ENCODE measurements around the gene HIRA. TPM values are rescaled to one million over a fixed set of nuclear protein-coding genes. Genes with fewer than 3 reads are reported as not detected.
A peak's percentile ranks its signal among the peaks of the same experiment; 100 is the strongest.

The HIRA gene
- total and polyA plus RNA-seq, 2 of the 8 experiments (the other 6 are each of a cell fraction or from before 2014, with no cell fraction given): 34.9 to 67.2 TPM

- TF ChIP-seq CHD7 (IDR thresholded peaks at IDR 0.05; ENCODE audit: insufficient replicate concordance, low read length): no peak
- no peak for TF ChIP-seq EZH2 (IDR thresholded peaks at IDR 0.05; ENCODE audit: low read depth, low read length, severe bottlenecking)
- no peak for TF ChIP-seq ASH2L (IDR thresholded peaks at IDR 0.05; ENCODE audit: low read length)
- no peak for TF ChIP-seq CTCF (IDR thresholded peaks at IDR 0.05; ENCODE audit: control extremely low read depth in 1 of 3, insufficient read depth in 1 of 3, low read depth in 1 of 3, low read length in 3 of 3)
- peak; percentile 78; the same call in 1 of the 2 replicates for TF ChIP-seq RBBP5 (IDR thresholded peaks at IDR 0.05; ENCODE audit: borderline replicate concordance, low read depth, low read length)
- no peak for TF ChIP-seq SP2 (IDR thresholded peaks at IDR 0.05; ENCODE audit: low read length)
- TF ChIP-seq TCF12 (IDR thresholded peaks at IDR 0.05; ENCODE audit: low read depth, low read length): no peak
Measured at GRCh38 chr22:19291580-19292457, 139.7 kb downstream of the HIRA start, which contains the start of gene CLTCL1 (continued).
